NCI-H2196 treated with DMSO at 0.1 percent for 48 hours (cell line): ENCODE measurements around the gene TMEM145.

Experiments used
- DNase-seq: peaks from one replicate; lab custom pipeline; 2025; ENCODE audit not compliant: unreplicated experiment; lab: John Stamatoyannopoulos, UW

Gene TMEM145

GRCh38 chr19:42357290-42357689 lies 44.2 kb downstream of the TMEM145 start:
- no peak for DNase-seq

DNA sequence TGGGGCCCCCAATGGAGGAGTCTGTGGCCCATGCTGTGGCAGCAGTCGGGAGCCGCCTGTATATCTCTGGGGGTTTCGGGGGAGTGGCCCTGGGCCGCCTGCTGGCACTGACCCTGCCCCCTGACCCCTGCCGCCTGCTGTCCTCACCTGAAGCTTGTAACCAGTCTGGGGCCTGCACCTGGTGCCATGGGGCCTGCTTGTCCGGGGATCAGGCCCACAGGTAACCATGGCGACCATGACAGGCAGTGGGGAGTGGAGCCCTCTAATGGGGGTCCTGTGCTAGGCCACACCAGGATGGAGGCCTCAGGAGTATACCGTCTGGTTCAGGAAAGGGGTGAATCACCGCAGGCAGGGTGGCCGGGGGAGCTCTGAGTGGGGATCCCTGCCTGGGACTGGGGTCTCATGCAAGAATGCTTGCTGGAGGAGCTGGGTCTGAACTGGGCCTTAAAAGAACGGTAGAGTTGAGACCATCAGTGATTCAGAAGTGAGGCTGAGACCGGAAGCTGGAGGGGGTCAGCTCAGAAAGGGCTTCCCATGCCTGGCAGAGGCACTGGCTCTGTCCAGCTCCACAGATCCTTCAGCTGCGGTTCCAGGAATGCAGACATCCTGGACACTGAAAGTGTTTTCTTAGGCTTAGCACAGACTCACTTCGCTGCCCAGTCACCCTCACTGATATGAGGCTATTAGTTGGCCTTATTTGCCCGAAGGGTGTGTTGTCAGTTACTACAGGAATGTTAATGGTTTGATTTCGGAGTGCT lies 47.9 kb downstream of the TMEM145 start:
- DNase-seq = no peak

- DNase-seq = no peak
Observed at GRCh38 chr19:42361545-42361910, 48.4 kb downstream of the TMEM145 start.

- DNase-seq = no peak
Observed at GRCh38 chr19:42362342-42362741, 49.2 kb downstream of the TMEM145 start.

DNA sequence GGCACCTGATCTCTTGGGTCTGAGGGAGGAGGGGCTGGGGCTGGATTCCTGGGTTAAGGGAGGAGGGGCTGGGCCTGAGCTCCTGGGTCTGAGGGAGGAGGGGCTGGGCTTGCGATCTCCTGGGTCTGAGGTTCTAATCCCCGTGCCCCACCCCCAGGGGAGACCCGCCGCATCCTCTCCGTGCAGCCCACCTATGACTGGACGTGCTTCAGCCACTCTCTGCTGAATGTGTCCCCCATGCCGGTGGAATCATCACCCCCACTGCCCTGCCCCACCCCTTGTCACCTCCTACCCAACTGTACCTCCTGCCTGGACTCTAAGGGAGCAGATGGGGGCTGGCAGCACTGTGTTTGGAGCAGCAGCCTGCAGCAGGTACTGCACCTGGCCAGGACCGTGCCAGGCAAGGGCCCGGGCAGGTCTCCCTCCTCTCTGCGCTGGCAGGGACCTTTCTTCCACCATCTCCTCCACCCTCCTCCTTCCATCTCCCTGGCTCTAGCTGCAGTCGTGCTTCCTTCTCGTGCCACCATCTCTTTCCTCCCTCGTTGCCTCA lies 49.9 kb downstream of the TMEM145 start:
- DNase-seq = no peak

GRCh38 chr19:42363614-42364346 lies 50.7 kb downstream of the TMEM145 start:
- no peak for DNase-seq

GRCh38 chr19:42366673-42367072 lies 53.6 kb downstream of the TMEM145 start:
- DNase-seq = no peak

DNA sequence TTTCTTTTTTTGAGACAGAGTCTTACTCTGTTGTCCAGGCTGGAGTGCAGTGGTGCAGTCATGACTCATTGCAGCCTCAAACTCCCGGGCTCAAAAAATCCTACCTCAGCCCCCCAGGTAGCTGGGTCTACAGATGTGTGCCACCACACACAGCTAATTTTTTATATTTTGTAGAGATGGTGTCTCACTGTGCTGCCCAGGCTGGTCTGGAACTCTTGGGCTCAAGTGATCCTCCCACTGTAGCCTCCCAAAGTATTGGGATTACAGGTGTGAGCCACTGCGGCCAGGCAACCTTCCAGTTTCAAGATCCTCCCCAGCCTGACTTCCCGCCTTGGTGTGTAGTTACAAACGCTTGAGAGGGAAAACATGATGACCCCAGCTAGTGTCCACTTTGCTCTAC lies 54.8 kb downstream of the TMEM145 start:
- no peak for DNase-seq

- no peak for DNase-seq
Observed at GRCh38 chr19:42368360-42368759, 55.3 kb downstream of the TMEM145 start.

DNA sequence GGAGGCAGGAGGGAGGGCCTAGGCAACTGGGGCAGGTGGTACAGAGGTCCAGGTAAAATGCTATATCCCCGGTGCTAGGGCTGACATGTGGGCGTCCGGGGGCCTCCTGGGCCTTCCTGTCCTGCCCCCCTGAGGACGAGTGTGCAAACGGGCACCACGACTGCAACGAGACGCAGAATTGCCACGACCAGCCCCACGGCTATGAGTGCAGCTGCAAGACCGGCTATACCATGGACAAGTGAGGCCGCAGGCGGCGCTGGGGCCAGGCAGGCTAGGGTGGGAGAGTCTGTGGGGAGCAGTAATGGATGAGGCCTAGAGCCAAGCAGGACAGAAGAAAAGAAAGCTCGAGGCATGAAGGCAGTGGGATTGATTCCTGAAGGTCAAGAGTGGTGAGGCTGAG lies 55.7 kb downstream of the TMEM145 start:
- DNase-seq = no peak

GRCh38 chr19:42369433-42370067 lies 56.4 kb downstream of the TMEM145 start:
- DNase-seq = no peak

DNA sequence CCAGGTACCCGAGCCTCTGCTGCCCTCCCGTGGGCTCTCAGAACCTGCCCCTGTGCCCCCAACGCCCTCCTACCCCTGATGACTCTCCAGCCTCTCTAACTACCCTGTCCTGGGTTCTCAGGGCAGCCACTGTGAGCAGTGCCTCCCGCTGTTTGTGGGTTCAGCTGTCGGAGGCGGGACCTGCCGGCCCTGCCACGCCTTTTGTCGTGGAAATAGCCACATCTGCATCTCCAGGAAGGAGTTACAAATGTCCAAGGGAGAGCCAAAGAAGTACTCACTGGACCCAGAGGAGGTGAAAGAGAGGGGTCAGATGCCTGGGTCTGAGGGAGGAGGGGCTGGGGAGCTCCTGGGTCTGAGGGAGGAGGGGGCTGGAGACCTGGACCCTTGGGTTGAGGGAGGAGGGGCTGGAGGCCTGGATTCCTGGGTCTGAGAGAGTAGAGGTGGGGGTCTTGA lies 57.0 kb downstream of the TMEM145 start:
- DNase-seq = no peak

- no peak for DNase-seq
Observed at GRCh38 chr19:42370626-42371175, 57.6 kb downstream of the TMEM145 start.
